CD4-positive, alpha-beta T cell treated with Interleukin-15 for 4 hours (primary cell): ENCODE results near the gene UBASH3A.

Experiments used
- DNase-seq: peaks from one replicate; pipeline ENCODE4 v3.0.0-alpha.2; 2020; ENCODE audit warnings: low spot score

UBASH3A gene

GRCh38 chr21:42491328-42491727 lies 87.6 kb downstream of the UBASH3A start:
- DNase-seq: no peak

GRCh38 chr21:42492201-42492600 lies 88.5 kb downstream of the UBASH3A start:
- DNase-seq: no peak

- DNase-seq: no peak
Measured at GRCh38 chr21:42493109-42494060, 89.7 kb downstream of the UBASH3A start.

DNA sequence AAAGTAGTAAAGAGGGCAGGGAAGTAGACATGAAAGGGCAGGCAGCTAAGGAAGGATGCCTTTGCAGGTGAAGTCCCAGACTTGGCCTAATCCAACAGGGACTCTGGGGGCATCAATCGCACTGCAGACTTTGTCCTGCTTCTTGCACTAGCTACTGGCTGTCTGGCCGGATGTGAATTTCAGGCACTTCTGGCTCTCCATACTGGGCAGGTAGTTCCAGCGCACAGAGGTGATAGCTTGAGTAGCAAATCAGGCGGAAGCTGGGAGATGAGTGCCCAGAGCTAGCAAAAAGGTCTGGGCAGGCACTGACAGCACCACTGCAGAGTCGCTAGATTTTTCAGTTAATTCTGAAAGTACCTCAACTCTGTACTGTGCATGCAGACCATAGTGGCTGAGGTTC lies 91.3 kb downstream of the UBASH3A start:
- no peak for DNase-seq

DNA sequence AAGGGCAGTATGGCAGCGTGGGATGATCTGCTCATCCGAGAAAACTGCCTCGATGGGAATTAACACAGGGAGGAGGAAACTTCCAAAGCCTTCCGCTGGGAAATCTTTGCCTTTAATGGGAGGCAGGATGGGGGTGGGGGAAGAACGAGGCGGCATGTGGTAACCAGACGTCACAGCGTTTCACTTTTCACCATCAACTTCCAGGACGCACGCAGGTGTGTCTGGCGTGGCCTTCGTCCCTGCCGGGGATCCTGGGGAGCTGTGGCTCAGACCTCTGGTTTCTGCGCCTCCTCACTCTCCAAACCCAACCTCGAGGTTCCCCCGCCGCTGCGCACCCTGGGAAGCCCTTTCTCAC lies 92.0 kb downstream of the UBASH3A start:
- DNase-seq: no peak

DNA sequence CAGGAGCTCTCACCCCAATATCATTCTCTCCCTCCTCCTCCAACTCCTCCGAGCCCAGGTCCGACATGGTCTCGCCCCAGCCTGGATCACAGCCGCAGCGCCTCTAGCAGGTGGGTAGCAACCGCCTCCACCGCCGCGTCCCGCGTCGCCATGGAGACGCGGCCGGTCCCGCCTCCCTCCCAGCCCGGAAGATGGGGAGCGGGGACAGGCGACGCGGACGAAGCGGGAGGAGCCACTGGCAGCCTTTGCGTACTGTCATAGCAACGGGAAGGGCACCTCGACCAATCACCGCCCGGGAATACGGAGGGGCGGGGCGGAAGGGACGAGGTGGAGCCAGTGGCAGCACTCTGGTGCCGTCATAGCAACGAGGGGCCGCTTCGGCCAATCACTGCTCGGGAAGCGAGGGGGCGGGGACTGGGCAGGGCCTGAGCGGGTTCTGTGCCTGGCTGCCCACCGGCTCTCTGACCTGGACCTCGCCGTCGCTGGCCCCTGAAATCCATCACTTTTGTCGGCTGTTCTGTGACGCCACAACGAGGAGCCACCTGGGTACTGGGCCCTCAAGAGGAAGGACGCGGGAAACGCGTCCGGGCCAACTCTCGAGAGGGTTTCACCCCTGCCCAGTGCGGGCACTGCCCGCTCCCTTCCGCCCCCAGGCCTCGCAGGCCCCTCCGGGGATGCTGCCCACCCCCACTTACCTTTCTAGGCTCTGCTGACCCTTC lies 92.6 kb downstream of the UBASH3A start, which contains the start of gene RSPH1:
RSPH1 (minus strand) TSS at position 105 of the 719 bp plus-strand sequence; CDS start at position 67, 38 bp downstream.
- peak; percentile 100 for DNase-seq

GRCh38 chr21:42496839-42497202 lies 93.1 kb downstream of the UBASH3A start:
- no peak for DNase-seq
